ENCODE data around the gene ARHGAP45.

- no peak for TF ChIP-seq EP300 (IDR thresholded peaks at IDR 0.05)
- TF ChIP-seq CTCF (IDR thresholded peaks at IDR 0.05) = no peak
- TF ChIP-seq POLR2A (IDR thresholded peaks at IDR 0.05; ENCODE audit: low read depth) = no peak
Observed at GRCh38 chr19:1101337-1101698, 34.4 kb downstream of the ARHGAP45 start.
